ENCODE data around the gene PIK3CB.
"Not testable (repeated sequence)": the region's sequence is repeated elsewhere in the genome, so short reads cannot be mapped to it uniquely, and the experiment has no call there.

Gene PIK3CB

DNA sequence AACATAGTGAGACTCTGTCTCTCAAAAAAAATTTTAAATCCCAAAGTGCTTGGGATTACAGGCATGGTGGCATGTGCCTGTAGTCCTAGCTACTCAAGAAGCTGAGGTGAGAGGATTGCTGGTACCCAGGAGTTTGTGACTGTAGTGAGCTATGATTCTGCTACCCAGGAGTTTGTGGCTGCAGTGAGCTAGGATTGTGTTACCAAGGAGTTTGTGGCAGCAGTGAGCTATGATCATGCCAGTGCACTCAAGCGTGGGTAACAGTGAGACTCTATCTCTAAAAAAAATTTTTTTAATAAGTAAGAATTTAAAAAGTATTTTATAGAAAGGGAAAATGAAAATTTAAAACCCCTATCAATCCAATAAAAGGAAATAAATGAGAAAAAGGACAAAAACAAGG, 156.6 kb downstream of the PIK3CB start:
- no peak for DNase-seq

DNA sequence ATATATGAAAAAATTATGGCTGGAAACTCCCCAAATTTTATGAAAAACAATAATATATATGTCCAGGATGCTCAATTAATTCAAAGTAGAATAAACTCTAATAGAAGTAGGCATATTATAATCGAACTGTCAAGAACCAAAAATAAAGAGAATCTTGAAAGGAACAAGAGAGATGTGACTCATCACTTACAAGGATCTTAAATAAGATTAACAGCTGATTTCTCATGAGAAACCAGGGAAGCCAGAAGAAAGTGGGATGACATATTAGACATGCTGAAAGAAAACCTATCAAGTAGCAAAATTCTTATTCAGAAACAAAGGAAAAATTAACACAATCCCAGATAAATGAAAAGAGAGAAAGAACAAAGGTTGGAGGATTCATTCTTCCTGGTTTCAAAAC, 159.3 kb downstream of the PIK3CB start:
- DNase-seq, result no peak

DNA sequence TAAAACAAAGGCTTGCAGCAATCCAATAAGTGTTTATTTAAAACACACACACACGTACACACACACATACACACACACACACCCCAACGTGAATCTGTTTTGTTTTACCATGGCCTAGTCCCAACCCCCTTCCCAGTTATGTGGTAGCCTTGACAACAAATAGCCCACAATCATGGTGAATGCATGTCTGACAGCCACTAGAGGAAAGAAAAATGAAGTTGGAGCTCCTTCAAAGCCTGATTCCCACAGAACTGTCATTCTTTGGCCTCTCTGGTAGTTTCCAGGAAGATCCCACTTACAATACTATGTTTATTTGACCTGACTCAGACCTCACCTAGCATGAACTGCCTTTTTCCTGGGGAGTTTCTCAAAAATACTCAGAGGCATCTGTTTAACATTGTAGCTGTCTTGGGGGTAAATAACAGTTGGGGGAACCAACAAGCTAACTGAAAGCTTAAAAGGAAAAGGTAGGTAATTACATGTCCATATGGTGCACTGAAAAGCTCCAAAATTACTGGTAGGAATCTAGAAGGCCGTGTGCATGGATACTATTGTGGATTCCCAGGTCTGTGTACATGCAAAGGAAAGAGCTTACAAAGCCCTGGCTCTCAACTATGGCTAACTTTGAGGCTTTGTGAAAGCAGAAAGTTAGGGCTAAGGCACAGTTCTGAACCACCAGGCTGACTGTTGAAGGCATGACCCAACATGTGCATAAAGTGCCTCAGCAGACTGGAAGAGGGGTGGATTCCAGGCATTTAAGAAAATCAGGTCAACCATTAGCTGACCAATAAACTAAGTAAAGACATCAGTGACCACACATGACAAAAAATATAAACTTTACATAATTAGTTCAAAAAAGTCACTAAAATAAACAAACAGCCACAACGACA, 160.8 kb downstream of the PIK3CB start:
- DNase-seq, result no peak

DNA sequence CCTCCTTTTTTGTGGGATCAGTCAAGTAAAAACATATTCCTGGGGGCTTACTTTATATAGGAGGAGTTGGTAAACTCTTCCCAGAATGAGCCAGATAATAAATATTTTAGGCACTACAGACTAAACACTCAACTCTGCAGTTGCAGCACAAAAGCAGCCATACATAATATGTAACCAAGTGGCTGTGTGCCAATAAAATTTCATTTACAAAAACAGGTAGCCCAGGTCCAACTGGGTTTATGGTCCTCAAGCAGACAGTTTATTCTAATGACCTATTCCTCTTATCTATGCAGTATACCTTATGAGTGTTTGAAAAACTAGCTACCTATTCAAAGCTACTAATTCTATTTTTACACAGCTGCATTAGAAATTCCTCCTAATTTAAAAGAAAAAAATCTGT, 164.3 kb downstream of the PIK3CB start:
- no peak for DNase-seq

DNA sequence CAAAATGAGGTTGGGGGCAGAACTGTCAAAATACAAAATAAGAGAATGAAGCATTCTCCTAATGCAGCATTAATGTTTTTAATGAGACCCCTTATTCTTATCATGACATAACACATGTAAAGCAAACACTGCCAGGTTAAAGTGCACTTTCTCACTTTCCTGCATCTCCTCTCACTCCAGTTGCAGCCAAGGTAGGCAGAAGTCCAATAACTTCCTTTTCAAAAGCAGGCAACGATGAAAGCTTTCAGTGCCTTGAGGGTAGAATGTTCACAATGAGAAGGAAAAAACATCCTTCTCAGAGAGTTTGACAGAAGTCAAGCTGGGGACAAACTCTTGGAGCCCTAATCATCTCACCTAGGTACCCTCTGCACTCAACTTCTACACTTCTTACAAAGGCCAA, 166.6 kb downstream of the PIK3CB start:
- DNase-seq, result no peak

DNA sequence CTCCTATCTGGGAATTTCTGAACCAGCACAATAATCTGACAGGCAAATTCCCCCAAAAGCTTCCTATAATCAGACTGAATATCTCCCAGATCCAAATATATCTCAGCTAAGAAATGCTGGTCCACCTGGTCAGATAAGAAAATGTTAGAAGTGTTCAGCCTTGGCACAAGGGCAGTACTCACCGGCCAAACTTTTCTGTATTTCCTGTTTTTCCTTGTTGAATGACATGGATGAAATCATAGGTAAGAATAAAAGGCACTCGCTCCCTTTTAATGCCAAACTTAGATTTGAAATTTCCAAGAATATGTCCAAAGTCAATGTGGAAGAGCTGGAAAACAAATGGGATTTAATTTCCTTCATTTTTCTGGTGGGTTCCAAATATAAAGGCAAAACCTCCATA, 177.2 kb downstream of the PIK3CB start:
- DNase-seq, result no peak

DNA sequence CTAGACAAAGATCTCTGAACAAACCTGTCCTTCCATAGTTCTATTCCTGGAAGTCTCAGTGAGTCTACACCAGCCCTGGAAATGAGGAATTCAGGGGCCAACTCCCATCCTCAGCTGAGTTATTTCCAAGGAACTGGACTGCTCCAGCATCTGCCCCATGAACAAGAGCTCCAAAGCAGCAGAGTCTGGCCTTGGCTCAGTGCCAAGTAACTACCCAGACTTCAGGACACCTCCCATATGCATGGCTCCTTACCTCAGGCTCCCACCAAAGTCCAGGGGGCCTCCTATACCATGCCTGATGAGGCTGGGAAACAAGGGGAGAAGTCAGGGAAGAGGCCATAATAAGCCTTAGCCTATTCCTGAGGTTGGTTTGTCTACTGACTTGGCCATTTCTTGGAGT, 181.2 kb downstream of the PIK3CB start:
- DNase-seq, result no peak

DNA sequence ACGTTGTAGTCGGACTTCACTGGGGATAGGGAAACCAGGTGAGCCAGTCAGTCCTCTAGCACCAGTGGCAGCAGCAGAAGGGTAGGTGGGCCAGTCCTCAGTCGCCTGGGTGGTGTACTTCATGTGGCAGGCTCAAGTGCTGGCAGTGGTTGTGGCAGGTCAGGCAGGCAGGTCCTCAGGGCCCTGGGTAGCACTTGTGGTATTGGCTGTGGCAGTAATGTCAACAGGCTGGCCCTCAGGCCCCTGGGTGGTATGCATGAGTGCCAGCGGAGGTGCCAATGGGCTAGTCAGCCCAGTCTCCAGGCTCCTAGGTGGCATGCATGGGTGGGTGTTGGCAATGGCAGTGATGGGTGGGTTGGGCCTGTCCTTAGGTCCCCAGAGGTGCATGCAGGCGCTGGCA, 185.6 kb downstream of the PIK3CB start:
- no peak for DNase-seq

DNA sequence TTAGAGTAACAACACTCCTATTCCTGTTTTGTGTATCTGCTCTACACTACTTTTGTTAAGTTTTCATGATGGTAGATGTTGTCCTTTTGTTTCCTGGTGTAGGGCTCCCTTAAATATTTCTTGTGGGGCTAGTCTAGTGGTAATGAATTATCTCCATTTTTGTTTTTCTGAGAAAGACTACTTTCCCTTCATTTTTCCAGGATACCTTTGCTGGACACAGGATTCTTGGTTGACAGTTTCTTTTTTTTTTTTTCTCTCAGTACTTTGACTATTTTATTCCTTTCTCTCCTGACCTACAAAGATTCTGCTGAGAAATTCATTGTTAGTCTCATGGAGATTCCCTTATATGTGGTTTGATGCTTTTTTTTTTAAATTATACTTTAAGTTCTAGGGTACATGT, 188.2 kb downstream of the PIK3CB start:
- no peak for DNase-seq

DNA sequence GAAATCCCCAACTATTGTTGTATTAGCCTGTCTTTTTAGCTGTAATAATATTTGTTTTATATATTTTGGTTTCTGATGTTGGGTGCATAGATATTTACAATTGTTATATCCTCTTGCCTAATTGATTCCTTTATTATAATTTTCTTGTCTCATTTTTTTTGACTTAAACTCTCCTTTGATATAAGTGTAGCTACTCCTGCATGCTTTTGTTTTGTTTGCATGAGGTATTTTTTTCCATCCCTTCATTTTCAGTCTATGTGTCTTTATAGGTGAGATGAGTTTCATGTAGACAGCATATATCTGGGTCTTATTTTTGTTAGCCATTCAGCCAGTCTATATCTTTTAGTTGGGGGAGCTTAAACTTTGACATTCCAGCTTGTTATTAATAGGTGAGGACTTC, 188.7 kb downstream of the PIK3CB start:
- no peak for DNase-seq

DNA sequence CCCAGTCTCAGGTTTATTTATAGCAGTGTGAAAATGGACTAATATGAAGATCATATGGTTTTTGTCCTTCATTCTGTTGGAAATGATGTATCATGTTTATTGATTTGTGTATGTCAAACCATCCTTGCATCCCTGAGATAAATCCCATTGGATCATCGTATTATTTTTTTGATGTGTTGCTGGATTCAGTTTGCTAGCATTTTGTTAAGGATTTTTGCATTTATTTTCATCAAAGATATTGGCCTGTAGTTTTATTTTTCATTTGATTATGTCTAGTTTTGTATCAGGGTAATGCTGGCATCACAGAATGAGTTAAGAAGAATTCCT, 191.8 kb downstream of the PIK3CB start:
- DNase-seq, result no peak

DNA sequence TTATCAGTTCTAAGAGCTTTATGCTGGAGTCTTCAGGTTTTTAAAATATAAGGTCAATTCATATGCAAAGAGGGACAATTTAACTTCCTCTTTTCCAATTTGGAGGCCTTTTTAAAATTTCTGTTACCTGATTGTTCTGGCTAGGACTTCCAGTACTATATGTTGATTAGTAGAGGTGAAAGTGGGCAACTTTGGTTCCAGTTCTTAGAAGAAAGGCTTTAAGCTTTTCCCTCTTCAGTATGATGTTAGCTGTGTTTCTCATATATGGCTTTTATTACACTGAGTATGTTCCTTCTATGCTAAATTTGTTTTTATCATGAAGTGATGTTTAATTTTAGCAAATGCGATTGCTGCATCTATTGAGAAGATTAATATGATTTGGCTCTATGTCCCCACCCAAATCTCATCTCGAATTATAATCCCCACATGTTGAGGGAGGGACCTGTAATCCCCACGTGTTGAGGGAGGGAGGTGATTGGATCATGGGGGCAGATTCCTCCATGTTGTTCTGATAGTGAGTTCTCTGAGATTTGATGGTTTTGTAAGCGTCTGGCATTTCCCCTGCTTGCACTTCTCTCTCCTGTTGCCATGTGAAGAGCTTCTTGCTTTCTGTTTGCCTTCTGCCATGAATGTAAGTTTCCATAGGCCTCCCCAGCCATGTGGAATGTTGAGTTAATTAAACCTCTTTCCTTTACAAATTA, 192.4 kb downstream of the PIK3CB start:
- DNase-seq, result no peak

DNA sequence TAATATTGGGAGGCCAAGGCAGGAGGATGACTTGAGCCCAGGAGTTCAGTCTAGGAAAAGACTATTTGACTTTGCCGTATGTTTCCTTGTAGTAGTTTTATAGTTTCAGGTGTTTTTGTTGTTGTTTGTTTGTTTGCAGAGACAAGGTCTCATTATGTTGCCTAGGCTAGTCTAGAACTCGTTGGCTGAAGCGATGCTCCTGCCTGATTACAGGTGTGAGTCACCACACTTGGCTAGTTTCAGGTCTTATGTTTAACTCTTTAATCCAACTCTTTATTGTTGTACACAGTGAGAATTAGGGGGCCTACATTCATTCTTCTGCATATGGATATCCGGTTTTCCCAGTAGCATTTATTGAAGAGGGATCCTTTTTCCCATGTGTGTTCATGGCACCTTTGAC, 194.2 kb downstream of the PIK3CB start:
- DNase-seq, result no peak

DNA sequence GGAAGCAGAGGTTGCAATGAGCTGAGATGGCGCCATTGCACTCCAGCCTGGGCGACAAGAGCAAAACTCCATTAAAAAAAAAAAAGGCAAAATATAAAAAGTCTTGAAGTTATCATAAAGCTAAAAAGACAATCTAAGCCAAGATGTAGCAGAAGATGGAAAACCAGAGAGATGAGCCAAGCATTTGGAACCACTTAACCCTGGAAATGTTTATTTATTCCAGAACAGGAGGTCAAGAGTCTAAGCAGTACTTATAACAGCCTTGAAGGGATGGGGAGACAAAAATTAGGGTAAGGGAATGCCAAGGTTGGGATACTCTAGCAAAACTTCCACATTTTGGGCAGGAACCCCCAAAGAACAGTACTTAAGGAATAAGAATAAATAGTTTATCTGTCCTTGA, 196.1 kb downstream of the PIK3CB start:
- no peak for DNase-seq

DNA sequence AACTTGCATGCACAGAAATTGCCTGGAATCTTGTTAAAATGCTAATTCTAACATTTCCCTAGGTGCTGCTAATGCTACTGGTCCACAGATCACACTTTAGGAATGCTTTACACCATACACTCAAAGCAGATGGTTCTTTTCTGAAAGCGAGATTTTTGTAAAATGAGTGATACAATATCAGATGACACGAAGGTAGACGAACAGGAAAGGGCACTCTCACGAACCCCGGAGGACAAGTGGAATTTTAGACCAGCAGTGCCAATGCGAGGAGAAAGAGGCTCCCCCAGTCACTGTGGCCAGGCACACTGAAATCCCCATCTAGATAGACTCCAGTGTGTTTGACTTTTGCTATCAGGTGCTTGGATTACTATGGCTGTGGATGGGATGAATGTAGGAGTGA, 205.2 kb downstream of the PIK3CB start:
- DNase-seq, result no peak

DNA sequence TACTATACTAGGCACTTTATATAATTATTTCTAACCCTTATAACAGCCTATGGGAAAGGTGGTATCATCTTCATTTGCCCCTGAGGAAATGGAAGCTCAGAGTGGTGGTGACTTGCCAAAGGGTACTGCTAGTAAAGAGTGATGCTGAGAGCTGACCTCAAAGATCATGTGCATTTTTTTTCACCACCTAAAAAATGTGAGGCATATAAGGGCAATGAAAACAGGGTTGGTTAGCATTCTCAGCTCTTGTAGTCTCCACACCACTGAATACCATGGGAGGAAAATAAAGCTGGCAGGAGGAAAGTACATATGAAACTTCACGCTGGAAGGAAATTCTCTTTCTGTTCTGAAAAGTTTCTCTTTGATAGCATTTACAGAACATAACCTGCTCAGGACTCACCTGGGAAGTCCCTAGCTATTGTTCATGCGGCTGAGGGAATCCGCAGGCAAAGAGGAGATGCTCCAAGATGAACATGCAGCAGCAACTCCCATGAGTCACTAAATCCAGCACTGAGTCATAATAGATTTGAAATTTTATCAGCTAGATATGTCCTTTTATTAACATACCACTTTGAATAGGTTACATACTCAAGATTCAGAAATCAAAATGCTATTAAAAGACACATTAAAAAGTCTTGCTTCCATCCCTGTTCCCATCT, 208.9 kb downstream of the PIK3CB start:
- DNase-seq, result no peak

DNA sequence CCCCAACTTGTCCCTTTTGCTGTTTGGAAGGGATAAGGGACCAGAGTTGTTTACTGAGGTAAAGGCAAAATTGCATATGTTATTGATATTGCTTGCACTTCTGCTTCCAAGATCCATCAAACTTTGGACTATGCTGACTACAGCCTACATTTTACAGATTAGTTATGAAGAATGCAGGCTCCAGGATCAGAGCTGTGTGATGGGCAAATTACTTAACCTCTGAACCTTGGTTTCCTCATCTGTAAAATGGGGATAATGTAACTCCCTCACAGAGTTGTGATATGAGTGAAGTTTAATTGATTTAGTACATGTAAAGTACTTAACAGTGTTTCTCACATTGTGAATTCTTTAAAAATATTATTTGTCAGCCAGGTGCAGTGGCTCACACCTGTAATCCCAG, 210.2 kb downstream of the PIK3CB start:
- DNase-seq, result no peak

DNA sequence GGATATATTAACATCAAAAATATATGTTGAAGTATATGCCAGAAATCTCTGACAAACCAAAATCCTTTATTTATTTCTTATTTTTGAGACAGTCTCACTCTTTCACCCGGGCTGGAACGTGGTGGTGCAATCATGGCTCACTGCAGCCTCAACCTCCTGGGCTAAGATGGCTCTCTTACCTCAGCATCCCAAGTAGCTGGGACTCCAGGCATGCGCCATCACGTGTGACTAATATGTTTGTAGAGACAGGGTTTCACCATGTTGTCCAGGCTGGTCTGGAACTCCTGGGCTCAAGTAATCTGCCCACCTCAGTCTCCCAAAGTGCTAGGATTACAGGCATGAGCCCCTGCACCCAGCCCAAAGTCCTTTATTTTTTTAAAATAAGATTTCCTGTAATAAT, 214.3 kb downstream of the PIK3CB start:
- DNase-seq, result no peak

DNA sequence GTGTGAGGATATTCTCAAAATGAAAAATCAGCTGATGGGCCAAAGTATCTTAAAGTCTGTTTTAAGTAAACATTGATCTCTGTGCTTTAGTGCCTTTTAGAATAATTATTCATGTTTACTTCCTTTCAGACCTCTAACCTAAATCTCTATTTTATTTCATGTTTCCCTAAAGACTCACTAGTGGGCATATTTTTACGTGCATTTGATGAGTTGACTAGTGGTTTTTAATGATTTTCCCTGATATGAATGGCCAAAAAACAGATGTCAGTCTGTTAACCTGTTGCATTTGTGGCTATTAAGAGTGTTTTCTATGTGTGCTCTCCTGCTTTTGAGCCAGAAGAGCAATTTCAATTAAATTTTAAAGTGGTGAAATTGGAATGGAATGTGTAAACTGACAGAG, 219.3 kb downstream of the PIK3CB start:
- DNase-seq, result no peak

DNA sequence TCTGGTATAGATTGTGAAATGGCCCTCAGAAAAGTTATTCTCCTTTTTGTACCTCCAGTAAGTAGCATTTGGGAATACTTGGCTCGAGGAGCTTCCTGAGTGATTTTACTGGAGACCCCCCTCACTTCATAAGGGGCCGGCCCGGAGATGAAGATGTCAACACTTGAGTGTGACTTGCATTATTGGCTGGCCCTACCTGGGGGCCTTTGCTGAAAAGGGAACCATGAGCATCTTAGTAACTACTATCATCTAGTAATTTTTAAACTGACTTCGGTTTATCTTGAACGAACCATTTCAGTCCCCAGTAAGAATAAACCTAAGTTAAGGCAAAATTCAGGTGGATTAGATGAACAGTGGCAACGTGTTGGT, 224.8 kb downstream of the PIK3CB start:
- DNase-seq, result no peak

DNA sequence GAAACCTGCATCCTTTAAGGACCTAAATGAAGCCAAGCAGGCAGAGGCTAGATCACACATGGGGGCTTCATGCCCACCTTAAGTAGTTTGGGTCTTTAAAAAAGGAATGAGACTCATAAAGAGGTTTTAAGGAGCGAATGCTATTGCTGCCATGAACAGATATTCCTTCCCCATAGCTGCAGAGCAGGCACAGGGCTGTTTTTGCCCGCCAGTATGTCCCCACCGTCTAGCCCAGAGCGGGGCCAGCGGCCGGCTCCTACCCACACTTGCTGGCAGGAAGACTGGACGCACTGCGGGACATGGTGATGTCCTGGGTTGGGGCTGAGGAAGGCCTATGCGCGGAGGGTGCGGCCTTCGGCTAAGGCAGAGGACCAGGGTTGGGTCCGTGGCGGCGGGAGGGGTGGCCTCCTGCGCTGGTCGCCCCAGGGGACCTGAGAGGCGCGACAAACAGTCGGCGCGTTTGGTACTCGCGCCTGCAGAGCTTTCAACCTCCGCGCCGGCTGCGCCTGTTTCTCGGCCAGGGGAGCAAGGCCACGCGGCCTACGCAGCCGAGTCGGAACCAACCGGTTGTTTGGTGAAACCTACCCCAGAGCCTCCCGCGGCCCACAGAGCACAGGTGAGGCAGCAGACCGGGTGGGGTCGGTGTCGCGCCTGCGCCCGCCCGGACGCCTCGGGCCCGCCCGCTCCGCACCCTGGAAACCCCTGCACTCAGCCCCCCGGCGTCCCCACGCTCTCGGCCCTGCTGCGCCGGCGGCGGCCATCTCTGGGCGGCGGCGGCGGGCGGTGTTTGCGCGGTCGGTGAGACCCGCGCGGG, 226.2 kb downstream of the PIK3CB start, which contains the start of gene FAIM:
Gene FAIM, plus strand, starts transcription at position 450 of the 814 bp plus-strand sequence. CDS start 10,956 bp downstream, outside the sequence.
- DNase-seq, result peak; percentile 64

DNA sequence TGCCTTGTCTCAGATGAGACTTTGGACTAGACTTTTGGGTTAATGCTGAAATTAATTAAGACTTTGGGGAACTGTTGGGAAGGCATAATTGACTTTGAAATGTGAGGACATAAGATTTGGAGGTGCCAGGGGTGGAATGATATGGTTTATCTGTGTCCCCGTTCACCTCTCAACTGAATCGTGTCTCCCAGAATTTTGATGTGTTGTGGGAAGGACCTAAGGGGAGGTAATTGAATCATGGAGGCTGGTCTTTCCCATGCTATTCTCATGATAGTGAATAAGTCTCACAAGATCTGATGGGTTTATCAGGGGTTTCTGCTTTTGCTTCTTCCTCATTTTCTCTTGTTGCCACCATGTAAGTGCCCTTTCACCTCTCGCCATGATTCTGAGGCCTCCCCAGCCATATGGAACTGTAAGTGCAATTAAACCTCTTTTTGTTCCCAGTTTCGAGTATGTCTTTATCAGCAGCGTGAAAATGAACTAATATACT, 230.6 kb downstream of the PIK3CB start:
- DNase-seq, result not testable (repeated sequence)
